GM18951 (cell line): ENCODE data around the gene CNTF.

Source experiments
- POLR2A ChIP-seq: IDR thresholded peaks from 4 replicates; pipeline ENCODE4 v1.6.1; 2011; ENCODE audit warnings: mild to moderate bottlenecking; ENCODE audit not compliant: insufficient read length, insufficient read depth; ENCODE audit errors: extremely low read depth
- in situ Hi-C: fragments of 300-500 bp; cut with MboI; formaldehyde crosslinking; loops from one replicate; pipeline ENCODE4 v1.12.0; 2022; ENCODE audit warnings: low sequenced_read_pairs, mixed read lengths, inconsistent platforms; ENCODE audit not compliant: unreplicated experiment

Gene CNTF

DNA sequence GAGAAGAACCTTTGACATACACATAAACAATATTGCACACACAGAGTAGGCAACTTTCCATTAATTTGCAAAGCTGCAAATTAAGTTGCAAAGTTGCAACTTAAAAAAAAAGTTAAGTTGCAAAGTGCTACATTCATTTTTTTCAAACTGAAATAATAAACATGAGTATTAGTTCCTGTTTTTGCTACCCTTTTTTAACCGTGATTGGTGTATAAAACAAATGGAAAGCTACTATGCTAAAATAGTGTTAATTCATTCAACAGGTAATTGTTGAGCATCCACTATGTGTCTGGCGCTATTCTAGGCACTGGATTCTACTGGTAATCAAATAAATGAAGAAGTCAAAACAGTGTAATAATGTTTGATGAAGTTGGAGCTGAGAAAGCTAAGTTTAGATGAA is 35.5 kb upstream of the CNTF start:
- in situ Hi-C loops: no loop called here
- TF ChIP-seq POLR2A: no peak

DNA sequence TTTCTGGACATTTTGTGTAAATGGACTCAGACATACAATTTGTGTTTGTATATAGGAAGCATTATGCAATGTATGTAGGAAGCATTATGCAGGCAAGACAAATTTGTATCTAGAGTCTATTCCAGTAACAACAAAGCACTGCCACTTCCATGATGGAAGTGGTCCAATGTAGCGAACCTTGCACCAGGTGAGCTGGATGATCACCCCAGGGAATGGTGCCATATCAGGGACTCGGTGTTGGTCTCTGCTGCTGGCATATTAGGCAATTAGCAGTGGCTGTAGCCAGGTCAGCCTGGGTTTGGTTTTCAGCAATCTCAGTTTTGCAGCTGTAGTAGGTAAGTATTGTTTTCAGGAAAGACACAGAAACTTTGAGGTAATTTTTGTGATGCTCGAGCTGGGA is 30.8 kb upstream of the CNTF start:
- TF ChIP-seq POLR2A: no peak
- in situ Hi-C loops: no loop called here

DNA sequence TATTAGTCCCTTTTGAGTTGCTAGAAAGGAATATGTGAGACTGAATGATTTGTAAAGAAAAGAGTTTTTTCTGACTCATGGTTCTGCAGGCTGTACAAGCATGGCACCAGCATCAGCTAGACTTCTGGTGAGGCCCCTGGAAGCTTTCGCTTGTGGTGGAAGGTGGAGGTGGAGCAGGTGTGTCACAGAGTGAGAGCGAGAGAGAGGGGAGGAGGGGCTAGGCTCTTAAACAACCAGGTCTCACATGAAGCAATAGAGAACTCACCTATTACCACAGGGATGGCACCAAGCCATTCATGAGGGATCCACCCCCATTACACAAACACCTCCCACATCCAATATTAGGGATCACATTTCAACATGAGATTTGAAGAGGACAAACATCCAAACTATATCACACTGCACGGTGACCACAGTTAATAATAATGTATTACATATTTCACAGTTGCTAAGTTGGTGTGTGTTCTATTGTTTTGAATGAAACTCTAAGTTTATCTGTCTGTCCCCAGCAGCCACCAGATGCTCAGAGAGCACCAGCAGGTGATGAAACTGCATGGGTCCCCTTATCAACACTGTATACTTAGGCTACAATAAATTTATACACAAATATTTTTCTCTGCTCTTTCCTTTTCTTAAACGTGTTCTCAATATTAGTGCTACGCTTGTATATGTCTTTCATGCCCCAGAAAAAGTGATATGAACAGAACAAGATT is 29.5 kb upstream of the CNTF start:
- in situ Hi-C loops: no loop called here
- no peak for TF ChIP-seq POLR2A

DNA sequence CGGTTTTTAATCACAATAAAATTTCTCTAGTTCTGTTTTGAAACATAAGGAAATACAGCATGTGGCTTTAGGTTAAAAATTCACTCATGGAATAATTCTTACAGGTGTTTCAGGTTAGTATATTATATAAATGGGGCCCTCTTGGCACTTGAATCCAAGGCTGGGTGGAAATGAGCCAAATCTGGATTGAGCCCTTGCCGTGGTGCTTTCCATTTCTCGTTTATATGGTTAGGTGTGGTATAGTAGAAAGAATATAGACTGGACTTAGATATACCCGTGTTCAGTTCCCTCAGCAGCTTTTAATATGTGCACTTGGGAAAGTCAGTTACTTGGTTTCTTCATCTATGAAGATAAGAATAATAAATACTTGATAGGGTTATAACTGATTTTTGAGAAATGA is 27.6 kb upstream of the CNTF start:
- no peak for TF ChIP-seq POLR2A
- in situ Hi-C loops: no loop called here

DNA sequence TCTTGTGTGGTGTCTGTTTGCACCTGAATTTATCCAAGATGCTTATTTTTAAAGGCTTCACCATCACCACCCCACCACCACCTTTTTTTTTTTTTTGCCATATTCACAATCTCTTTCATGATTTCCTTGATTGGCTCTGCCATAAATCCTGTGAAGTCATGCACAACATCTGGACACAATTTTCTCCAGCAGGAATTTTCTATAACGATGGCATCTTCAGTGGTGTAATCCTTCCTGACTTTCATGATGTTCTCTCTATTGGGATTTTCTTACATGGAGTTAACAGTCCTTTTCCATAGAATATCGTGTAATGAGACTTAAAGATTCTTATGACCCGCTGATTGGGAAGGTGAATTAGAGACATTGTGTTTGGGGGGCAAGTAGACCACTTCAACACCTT is 25.8 kb upstream of the CNTF start:
- in situ Hi-C loops: no loop called here
- TF ChIP-seq POLR2A: no peak

DNA sequence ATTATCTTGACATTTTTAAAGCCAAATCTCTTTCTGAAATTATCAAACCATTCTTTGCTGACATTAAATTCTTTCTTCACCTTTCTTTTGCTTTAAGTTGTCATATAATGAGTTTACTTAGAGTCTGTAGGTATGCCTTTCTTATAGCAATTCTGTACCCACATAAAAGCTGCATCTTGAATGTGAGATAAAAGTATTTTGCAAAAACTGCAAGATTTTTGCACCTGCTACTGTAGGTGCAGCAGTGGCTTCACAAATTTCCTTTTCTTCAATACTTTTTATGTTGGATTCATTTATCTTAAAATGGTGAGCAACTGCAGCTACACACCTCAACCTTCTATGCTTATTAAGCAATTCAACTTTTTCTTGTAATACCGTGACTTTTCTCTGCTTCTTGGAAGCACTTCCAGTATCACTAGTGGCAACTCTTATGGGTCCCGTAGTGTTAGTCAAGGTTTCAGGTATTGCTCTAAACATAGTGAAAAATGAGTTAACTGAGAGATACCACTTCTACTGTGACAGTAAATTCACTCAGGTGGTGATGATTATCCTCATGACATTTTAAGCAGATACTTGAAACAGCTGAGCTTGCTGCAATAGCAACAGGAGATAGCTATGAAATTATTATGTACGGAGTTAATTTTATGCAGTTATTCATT is 24.9 kb upstream of the CNTF start:
- in situ Hi-C loops: no loop called here
- TF ChIP-seq POLR2A: no peak

DNA sequence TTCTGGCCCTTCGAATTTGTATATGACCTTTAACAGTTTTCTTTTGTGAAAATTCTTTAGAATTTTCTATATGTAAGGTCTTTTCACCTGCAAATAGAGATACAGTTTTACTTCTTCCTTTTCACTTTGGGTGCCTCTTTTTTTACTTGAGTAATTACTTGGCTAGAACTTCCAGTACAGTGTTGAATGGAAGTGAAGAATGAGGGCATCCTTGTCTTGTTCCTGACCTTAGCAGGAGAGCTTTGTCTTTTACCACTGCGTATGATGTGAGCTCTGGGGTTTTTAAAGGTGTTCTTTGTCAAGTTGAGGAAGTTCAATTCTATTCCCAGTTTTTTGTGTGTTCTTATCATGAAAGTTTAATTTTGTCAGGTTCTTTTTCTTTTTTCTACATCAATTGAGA is 22.0 kb upstream of the CNTF start:
- TF ChIP-seq POLR2A: no peak
- in situ Hi-C loops: no loop called here

DNA sequence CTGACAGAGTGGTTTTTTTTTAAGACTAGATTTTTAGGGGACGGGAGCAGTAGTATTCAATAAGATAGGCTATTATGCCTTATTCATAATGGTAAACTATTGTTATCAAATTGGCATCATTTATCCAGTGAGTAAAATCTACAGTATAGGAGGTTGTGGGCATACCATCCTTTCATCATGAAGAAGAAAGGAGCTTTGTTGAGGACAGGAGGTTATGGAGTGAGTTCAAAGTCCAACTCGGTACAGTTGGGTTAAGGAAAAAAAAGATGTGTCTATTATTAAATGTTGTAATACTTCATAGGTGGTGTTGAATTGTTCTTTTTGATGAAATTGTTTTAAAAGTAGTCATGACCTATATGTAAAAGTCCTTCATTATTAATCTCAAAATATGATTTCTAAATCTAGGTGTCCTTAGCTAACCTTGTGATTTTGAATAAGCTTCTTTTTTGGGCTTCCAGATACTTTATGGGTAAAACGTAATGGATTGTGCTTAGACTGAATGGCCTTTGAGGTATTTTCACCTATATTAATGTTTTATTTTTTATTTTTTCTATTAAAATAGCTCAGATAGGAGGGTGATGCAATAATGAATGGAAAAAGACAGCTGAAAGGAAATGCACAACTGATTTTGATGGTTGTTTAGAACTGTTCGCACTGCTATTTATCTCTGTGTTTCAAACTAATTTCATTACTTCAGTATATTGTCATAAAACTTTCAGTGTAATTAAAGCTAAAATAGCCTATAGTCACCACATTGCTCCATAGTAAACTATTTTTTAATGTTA is 15.3 kb upstream of the CNTF start:
- in situ Hi-C loops: no loop called here
- TF ChIP-seq POLR2A: no peak

DNA sequence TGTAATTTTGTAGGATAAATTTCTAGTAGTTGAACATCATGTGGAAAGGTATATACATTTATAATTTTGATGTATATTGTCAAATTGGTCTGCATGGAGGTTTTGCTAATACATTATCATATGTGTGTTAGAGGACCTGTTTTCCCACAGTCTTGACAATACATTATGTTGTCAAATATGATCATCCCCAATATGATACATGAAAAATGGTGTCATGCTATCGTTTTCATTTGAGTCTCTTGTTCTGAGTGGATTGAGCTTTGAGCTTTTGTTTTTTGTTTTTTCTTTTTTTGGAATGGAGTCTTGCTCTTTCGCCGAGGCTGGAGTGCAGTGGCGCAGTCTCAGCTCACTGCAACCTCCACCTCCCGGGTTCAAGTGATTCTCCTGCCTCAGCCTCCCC is 14.1 kb upstream of the CNTF start:
- in situ Hi-C loops: no loop called here
- no peak for TF ChIP-seq POLR2A

DNA sequence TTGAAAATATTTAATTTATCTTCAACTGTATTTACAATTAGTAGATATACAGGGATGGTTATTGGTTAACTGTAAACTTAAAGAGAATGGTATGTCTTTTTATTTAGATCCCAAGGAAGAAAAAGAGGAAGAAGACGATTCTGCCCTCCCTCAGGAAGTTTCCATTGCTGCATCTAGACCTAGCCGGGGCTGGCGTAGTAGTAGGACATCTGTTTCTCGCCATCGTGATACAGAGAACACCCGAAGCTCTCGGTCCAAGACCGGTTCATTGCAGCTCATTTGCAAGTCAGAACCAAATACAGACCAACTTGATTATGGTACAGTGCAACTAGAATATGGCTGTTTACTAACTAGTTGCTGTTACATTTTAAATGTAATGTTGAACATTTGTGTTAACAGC is 12.7 kb upstream of the CNTF start:
- in situ Hi-C loops: no loop called here
- TF ChIP-seq POLR2A: no peak

DNA sequence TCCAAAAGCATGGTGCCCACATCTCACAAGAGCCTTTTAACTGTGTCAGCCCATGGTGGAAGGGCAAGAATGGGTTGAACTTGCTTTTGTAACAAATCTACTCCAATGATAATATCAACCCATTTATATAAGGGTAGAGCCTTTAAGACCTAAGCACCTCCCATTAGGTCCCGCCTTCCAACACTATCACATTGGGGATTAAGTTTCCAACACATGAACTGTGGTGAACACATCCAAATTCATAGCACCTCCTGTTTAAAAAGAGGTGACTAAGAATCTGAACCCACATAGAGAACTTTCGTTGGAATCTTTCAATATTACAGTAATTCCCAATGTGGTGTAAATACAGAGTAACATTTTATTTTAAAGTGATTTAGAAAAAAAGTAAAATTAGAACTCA is 9.2 kb upstream of the CNTF start:
- in situ Hi-C loops: no loop called here
- no peak for TF ChIP-seq POLR2A

DNA sequence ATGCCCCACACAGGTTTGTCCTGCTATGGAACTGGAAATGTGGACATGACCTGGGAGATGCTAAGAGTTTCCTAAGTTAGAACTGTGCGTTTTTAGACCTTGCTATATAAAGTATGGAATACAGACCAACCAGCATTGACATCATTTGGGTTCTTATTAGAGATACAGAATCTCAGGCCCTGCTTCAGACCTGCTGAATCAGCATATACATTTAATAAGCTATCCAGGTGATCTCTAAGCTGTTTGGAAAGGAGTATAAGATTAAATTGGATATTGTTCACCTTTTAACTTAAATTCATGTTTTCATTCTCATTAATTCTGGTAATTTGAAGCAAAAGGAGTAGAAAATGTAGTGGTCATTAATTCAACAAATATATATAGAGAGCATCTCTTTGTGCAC is 6.9 kb upstream of the CNTF start:
- in situ Hi-C loops: no loop called here
- no peak for TF ChIP-seq POLR2A

DNA sequence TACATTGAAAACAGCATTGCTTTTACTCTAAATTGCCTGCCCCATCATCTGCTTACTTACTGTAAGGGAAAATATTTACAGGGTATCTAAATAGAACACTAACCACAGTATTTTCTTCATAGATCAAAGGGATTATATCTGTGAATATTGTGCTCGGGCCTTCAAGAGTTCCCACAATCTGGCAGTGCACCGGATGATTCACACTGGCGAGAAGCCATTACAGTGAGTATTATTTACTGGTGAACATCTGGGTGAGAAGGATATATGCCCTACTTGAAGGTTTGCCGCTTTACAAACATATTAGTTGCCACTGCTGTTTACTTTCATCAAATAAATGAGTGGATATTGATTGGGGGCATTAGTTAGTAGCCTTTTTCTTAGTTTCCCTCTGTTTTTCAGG is 5.9 kb upstream of the CNTF start:
- in situ Hi-C loops: no loop called here
- TF ChIP-seq POLR2A: no peak
